GM12874 (cell line): ENCODE measurements around the gene CPNE4.

ENCODE experiments used
- CTCF ChIP-seq: IDR thresholded peaks from 2 replicates; pipeline ENCODE4 v1.5.1; 2011; ENCODE audit warnings: low read depth, mild to moderate bottlenecking, control low read depth, low read length, moderate library complexity; ENCODE audit not compliant: insufficient read depth

CPNE4 gene

GRCh38 chr3:131712662-131713061, 322.2 kb downstream of the CPNE4 start:
- no peak for TF ChIP-seq CTCF

GRCh38 chr3:131711114-131711768, 323.6 kb downstream of the CPNE4 start:
- TF ChIP-seq CTCF, result no peak

- TF ChIP-seq CTCF, result no peak
These were observed 326.6 kb downstream of the CPNE4 start for GRCh38 chr3:131708241-131708640.

GRCh38 chr3:131705558-131706051, 329.2 kb downstream of the CPNE4 start:
- no peak for TF ChIP-seq CTCF

- no peak for TF ChIP-seq CTCF
These were observed 329.7 kb downstream of the CPNE4 start for GRCh38 chr3:131705099-131705498.

GRCh38 chr3:131704098-131704497, 330.7 kb downstream of the CPNE4 start:
- no peak for TF ChIP-seq CTCF

GRCh38 chr3:131702146-131702545, 332.7 kb downstream of the CPNE4 start:
- no peak for TF ChIP-seq CTCF
